ENCODE measurements around the gene PAIP2. TPM values are rescaled to one million over a fixed set of nuclear protein-coding genes. Genes with fewer than 3 reads are reported as not detected.
A peak's percentile ranks its signal among the peaks of the same experiment; 100 is the strongest.

PAIP2 gene
- total RNA-seq, 2 donors from 2014 or later: 29.0 to 54.2 TPM

DNA sequence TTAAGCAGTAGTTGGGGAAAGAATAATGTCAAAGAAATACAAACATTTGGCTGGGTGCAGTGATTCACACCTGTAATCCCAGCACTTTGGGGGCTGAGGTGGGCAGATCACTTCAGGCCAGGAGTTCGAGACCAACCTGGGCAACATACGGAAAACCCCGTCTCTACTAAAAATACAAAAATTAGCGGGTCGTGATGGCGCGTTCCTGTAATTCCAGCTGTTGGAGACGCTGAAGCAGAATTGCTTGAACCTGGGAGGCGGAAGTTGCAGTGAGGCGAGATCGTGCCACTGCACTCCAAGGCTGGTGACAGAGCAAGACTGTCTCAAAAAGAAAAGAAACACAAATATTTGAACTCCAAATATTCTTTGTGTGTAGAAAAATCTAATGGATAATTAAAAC lies 43.4 kb upstream of the PAIP2 start:
- Histone ChIP-seq H3K4me1 (peaks cover 81% of the 10 kb centered on the region), H3K36me3 (replicated peaks in 1 of 2; ENCODE audit: insufficient read depth in 1 of 2, low read depth in 2 of 2) (no peaks in the 10 kb centered on the region), H3K27me3 (no peaks in the 10 kb centered on the region), H3K27ac (peak overlapping the region in 2 of 4 donors; percentile 6 to 8), H3K9me3 (no peaks in the 10 kb centered on the region), H3K4me3 (no peak overlapping the region)
- DNase-seq (no peak), ATAC-seq (no peak)
- intact Hi-C loops (cut with DNase I): no loop called here
- no peak for TF ChIP-seq POLR2A (IDR thresholded peaks at IDR 0.05)
- TF ChIP-seq, protein P1, sequence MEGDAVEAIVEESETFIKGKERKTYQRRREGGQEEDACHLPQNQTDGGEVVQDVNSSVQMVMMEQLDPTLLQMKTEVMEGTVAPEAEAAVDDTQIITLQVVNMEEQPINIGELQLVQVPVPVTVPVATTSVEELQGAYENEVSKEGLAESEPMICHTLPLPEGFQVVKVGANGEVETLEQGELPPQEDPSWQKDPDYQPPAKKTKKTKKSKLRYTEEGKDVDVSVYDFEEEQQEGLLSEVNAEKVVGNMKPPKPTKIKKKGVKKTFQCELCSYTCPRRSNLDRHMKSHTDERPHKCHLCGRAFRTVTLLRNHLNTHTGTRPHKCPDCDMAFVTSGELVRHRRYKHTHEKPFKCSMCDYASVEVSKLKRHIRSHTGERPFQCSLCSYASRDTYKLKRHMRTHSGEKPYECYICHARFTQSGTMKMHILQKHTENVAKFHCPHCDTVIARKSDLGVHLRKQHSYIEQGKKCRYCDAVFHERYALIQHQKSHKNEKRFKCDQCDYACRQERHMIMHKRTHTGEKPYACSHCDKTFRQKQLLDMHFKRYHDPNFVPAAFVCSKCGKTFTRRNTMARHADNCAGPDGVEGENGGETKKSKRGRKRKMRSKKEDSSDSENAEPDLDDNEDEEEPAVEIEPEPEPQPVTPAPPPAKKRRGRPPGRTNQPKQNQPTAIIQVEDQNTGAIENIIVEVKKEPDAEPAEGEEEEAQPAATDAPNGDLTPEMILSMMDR (IDR thresholded peaks at IDR 0.05): no peak
- 41 to 42% methylated on average over 11 of the region's 11 CpGs for WGBS, 2 donors

DNA sequence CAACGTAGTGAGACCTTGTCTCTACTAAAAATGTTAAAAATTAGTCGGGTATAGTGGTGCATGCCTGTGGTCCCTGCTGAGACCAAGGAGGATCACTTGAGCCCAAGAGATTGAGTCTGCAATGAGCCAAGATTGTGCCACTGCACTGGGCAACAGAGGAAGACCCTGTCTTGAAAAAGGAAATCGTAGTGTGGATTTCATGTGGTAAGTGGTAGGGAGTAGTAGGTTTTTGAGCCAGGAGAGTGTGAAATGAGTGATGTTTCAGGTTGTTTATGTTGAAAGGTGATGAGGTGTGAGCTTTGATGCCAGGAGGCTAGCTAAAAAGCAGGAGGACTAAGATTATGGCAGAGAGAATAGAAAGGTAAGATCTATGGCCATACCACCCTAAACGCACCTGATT lies 42.2 kb upstream of the PAIP2 start:
- Histone ChIP-seq H3K27ac (no peak overlapping the region), H3K27me3 (no peaks in the 10 kb centered on the region), H3K9me3 (no peaks in the 10 kb centered on the region), H3K36me3 (replicated peaks in 1 of 2; ENCODE audit: insufficient read depth in 1 of 2, low read depth in 2 of 2) (no peaks in the 10 kb centered on the region), H3K4me1 (peaks cover 92% of the 10 kb centered on the region), H3K4me3 (no peak overlapping the region)
- intact Hi-C loops (cut with DNase I): no loop called here
- no peak for TF ChIP-seq POLR2A (IDR thresholded peaks at IDR 0.05)
- TF ChIP-seq, protein P1 (IDR thresholded peaks at IDR 0.05): no peak
- DNase-seq (no peak), ATAC-seq (no peak)
- WGBS, 2 donors: 40 to 45% methylated on average over 4 of the region's 4 CpGs

DNA sequence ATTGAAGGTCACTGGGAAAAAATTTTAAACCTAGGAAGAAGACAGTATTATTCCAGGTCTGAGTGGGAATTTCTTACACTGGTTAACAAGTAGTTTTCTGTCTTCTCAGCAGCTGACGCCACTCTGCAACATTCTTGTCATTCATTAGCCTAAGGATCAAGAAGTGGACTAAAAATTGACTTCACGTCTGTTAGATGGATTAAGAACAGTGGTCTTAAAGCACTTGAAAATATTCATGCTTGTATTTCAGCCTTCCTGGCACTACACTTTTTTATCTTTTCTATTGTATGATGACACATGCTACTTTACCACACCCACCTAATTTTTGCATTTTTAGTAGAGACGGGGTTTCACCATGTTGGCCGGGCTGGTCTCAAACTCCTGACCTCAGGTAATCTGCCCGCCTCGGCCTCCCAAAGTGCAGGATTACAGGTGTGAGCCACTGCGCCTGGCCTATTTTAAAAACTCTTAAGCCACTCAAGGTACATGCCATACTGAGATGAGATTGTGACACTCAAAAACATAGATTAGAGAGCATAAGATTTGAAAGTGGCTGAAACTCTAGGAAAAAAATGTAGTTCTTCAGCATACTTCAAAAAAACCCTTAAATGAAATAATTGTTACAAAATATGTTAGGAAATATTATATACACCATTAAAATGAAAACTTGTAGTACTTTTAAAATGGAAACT lies 39.7 kb upstream of the PAIP2 start:
- Histone ChIP-seq H3K27me3 (no peaks in the 10 kb centered on the region), H3K4me1 (peaks cover 98% of the 10 kb centered on the region), H3K9me3 (no peaks in the 10 kb centered on the region), H3K36me3 (replicated peaks in 1 of 2; ENCODE audit: insufficient read depth in 1 of 2, low read depth in 2 of 2) (no peaks in the 10 kb centered on the region), H3K4me3 (no peak overlapping the region), H3K27ac (peak overlapping the region in 1 of 4 donors; percentile 9)
- WGBS, 2 donors: 51 to 56% methylated on average over 7 of the region's 7 CpGs
- ATAC-seq (no peak), DNase-seq (no peak)
- intact Hi-C loops (cut with DNase I): no loop called here
- TF ChIP-seq, protein P1 (IDR thresholded peaks at IDR 0.05): no peak
- TF ChIP-seq POLR2A (IDR thresholded peaks at IDR 0.05): no peak

DNA sequence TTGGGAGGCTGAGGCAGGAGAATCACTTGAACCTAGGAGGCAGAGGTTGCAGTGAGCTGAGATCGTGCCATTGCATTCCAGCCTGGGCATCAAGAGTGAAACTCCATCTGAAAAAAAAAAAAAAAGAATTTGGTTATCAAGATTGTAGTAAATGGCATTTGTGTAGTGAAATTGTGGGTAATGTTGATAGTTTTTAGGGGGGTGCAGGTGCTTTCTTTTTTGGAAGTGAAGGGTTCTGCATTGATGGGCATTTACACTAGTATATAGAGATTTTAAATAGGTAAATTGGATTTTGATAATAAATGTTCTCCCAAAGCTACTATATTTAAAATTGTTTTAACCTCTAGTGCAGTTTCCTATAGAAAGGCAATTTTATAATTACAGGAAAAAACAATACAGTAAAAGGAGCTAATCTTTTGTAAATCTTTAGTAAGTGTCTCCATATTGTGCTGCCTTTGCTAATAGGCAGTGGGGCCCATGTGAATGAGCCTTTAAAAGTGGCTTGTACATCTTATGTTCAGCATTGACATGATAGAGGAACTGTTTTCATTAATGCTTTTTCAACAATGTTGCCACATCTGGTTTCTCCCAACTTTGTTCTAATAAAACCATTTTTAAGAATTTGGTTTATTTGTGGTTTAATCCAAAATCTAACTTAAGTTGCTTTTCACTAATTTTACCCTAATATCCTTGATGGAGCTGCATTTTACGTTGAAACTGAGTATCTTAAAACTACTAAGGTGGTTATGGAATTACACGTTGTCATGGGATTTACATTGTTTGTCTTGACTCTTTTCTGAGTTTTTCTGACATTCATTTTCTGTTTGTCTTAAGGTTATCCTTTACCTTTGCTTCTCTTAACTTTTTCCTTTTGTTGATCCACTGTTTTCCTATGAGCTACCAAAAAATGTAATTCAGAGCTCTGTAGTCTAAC lies 37.0 kb upstream of the PAIP2 start:
- ATAC-seq (no peak), DNase-seq (no peak)
- no peaks in the 10 kb centered on the region for H3K27me3 ChIP-seq
- H3K4me1 ChIP-seq: peaks cover 87% of the 10 kb centered on the region
- no peaks in the 10 kb centered on the region for H3K9me3 ChIP-seq
- no peaks in the 10 kb centered on the region for H3K36me3 ChIP-seq (replicated peaks in 1 of 2; ENCODE audit: insufficient read depth in 1 of 2, low read depth in 2 of 2)
- 15 to 26% methylated on average over 3 of the region's 3 CpGs for WGBS, 2 donors
- no peak overlapping the region for H3K4me3 ChIP-seq
- intact Hi-C loops (cut with DNase I): no loop called here
- H3K27ac ChIP-seq: no peak overlapping the region
- TF ChIP-seq, protein P1 (IDR thresholded peaks at IDR 0.05): no peak
- TF ChIP-seq POLR2A (IDR thresholded peaks at IDR 0.05): no peak
